Smooth muscle cell (in vitro differentiated cells): ENCODE measurements around the gene CREB3L2. TPM values are rescaled to one million over a fixed set of nuclear protein-coding genes. Genes with fewer than 3 reads are reported as not detected.

Experiments
- DNase-seq: peaks from one replicate; lab custom pipeline; 2025; ENCODE audit not compliant: unreplicated experiment; lab: John Stamatoyannopoulos, UW
- H2AFZ ChIP-seq: fragments of 200-600 bp; sonication (generic); 2 replicates; pipeline ENCODE4 v1.6.0; 2016; ENCODE audit warnings: antibody characterized with exemption, low read depth, mild to moderate bottlenecking
- H3F3A ChIP-seq: fragments of 200-600 bp; sonication (generic); 2 replicates; pipeline ENCODE4 v1.6.0; 2017; ENCODE audit warnings: antibody characterized with exemption, low read depth
- H3K27ac ChIP-seq: fragments of 200-600 bp; sonication (generic); 2 replicates; pipeline ENCODE4 v1.5.1; 2016; ENCODE audit warnings: low read depth, mild to moderate bottlenecking
- H3K27me3 ChIP-seq: fragments of 200-600 bp; sonication (generic); 2 replicates; pipeline ENCODE4 v1.6.1; 2016; ENCODE audit warnings: low read depth, mild to moderate bottlenecking
- H3K36me3 ChIP-seq: fragments of 200-600 bp; sonication (generic); 2 replicates; pipeline ENCODE4 v1.5.1; 2016; ENCODE audit warnings: low read depth
- H3K4me1 ChIP-seq: fragments of 200-600 bp; sonication (generic); 2 replicates; pipeline ENCODE4 v1.5.1; 2016; ENCODE audit warnings: low read depth
- H3K4me2 ChIP-seq: fragments of 200-600 bp; sonication (generic); 2 replicates; pipeline ENCODE4 v1.6.0; 2016; ENCODE audit warnings: mild to moderate bottlenecking
- H3K4me3 ChIP-seq: fragments of 200-600 bp; sonication (generic); 2 replicates; pipeline ENCODE4 v1.5.1; 2016; ENCODE audit warnings: mild to moderate bottlenecking
- H3K79me2 ChIP-seq: fragments of 200-600 bp; sonication (generic); 2 replicates; pipeline ENCODE4 v1.6.0; 2016; ENCODE audit warnings: low read depth, mild to moderate bottlenecking
- H3K9ac ChIP-seq: fragments of 200-600 bp; sonication (generic); 2 replicates; pipeline ENCODE4 v1.6.0; 2016; ENCODE audit warnings: low read depth
- H3K9me3 ChIP-seq: fragments of 200-600 bp; sonication (generic); replicated peaks from 2 replicates; pipeline ENCODE4 v1.5.1; 2016; ENCODE audit warnings: low read depth
- H4K20me1 ChIP-seq: fragments of 200-600 bp; sonication (generic); 2 replicates; pipeline ENCODE4 v1.6.0; 2016; ENCODE audit warnings: low read depth
- WGBS: methylation state at CpG from one replicate; pipeline ENCODE4 v1.1.7; 2016; ENCODE audit warnings: low lambda C conversion rate; 5-methylcytosine and 5-hydroxymethylcytosine counted together
- polyA plus RNA-seq: library from polyadenylated mRNA; unstranded; fragments of >200 nt; fragmentation: Nextera tagmentation; extraction: Ambion mirVana; gene quantifications from 2 replicates; pipeline ENCODE4 v1.2.1, GENCODE V29; 2016
- total RNA-seq: library from RNA; depleted of rRNA; stranded (reverse); fragments of >200 nt; gene quantifications from 2 replicates; pipeline ENCODE4 v1.2.3, GENCODE V29; 2014
- TF ChIP-seq, protein P1 (sequence below): fragments of 200-600 bp; sonication (generic); IDR thresholded peaks from 2 replicates; pipeline ENCODE4 v1.5.1; 2017; ENCODE audit warnings: borderline replicate concordance, mild to moderate bottlenecking, antibody characterized with exemption; ENCODE audit not compliant: insufficient read depth, poor library complexity, severe bottlenecking

CREB3L2 gene
- total and polyA plus RNA-seq, 2 experiments from 2014 or later: 27.4 to 69.1 TPM

DNA sequence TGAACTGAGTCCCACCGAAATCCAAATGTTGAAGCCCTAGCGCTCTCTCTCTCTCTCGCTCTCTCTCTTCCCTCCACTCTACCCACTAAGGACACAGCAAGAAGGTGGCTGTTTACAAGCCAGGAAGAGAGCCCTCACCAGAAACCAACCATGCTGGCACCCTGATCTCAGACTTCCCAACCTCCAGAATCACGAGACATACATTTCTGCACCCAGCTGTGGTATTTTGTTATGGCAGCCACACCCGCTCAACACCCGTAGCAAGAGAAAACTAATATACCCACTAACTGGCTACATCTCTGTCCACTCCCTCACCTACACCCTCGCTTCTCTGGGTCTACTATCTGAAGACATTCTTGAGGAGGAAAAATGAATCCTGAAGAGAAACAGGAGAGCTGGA lies 54.8 kb downstream of the CREB3L2 start:
- Histone ChIP-seq H3K9me3 (no peaks in the 10 kb centered on the region), H3K27me3 (no peaks in the 10 kb centered on the region), H3K4me2 (no peak overlapping the region), H2AFZ (no peak overlapping the region), H3K79me2 (peaks cover 80% of the 10 kb centered on the region), H3K27ac (no peak overlapping the region), H3K4me3 (no peak overlapping the region), H3K36me3 (no peaks in the 10 kb centered on the region), H3K4me1 (peaks cover 27% of the 10 kb centered on the region), H3K9ac (no peak overlapping the region), H3F3A (peaks cover 13% of the 10 kb centered on the region), H4K20me1 (peaks cover 71% of the 10 kb centered on the region)
- 88% methylated on average over 7 of the region's 7 CpGs for WGBS
- TF ChIP-seq, protein P1, sequence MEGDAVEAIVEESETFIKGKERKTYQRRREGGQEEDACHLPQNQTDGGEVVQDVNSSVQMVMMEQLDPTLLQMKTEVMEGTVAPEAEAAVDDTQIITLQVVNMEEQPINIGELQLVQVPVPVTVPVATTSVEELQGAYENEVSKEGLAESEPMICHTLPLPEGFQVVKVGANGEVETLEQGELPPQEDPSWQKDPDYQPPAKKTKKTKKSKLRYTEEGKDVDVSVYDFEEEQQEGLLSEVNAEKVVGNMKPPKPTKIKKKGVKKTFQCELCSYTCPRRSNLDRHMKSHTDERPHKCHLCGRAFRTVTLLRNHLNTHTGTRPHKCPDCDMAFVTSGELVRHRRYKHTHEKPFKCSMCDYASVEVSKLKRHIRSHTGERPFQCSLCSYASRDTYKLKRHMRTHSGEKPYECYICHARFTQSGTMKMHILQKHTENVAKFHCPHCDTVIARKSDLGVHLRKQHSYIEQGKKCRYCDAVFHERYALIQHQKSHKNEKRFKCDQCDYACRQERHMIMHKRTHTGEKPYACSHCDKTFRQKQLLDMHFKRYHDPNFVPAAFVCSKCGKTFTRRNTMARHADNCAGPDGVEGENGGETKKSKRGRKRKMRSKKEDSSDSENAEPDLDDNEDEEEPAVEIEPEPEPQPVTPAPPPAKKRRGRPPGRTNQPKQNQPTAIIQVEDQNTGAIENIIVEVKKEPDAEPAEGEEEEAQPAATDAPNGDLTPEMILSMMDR: no peak
- DNase-seq: no peak

DNA sequence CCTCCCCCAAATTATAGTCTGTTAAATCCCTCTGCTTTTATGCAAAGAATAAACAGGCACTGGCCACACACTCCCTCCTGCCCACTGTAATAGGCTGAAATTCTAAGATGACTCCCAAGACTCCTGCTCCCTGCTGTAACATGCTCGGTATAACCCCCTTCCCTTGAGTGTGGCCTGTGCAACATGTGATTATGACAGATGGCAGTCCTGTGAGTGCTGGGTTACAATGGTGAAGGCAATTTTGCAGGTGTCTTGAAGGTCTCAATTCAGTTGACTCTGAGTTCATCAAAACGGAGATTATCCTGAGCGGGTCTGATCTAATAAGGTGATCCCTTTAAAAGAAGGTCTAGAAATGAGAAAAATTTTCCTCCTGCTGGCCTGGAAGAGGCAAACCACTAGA lies 55.9 kb downstream of the CREB3L2 start:
- Histone ChIP-seq H3K9ac (no peak overlapping the region), H3F3A (peaks cover 18% of the 10 kb centered on the region), H3K4me2 (no peak overlapping the region), H3K27me3 (no peaks in the 10 kb centered on the region), H4K20me1 (peaks cover 72% of the 10 kb centered on the region), H3K4me3 (no peak overlapping the region), H3K27ac (peak overlapping the region; percentile 95), H3K79me2 (peaks cover 80% of the 10 kb centered on the region), H3K9me3 (no peaks in the 10 kb centered on the region), H3K4me1 (peaks cover 27% of the 10 kb centered on the region), H3K36me3 (no peaks in the 10 kb centered on the region), H2AFZ (no peak overlapping the region)
- 89% methylated on average over 3 of the region's 3 CpGs for WGBS
- DNase-seq: no peak
- TF ChIP-seq, protein P1: no peak

DNA sequence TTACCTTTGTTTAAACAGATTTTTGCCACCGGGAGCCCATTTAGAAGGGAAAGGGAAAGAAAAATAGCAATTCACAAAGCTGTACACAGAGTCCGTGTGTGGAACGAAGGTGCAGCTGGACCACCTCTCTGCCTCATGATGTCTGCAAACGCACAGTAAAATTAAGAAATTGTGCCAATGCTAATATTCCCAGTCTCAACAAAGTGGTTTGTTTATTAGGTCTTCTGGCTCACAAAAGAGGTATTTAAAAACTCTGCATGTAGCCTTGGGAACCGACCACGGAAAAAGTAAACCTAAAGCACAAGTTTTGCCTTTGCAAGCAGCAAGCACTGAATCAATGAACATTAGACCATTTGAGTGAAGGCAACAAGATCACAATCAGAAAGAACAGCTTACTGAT lies 57.7 kb downstream of the CREB3L2 start:
- TF ChIP-seq, protein P1: no peak
- WGBS: 41% methylated on average over 6 of the region's 6 CpGs

DNA sequence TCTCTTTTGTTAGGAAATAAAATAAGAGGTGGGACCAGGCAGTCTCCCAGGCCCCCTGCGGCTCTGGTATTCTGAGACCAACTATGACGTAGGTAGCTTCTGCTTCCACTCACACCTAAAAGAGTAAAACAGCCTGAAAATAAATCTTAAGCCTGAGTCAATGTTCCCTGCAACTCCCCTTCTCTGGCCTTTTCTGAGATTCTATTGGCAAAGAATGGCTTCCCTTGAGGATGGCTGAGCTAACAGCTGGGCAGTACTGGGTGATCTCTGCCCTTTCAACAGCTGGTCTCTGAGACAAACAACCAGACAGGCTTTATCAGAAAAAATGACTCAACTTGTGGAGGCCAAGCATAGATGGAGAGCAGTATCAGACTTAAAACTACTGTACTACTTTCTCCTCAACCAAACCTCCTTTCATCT lies 58.7 kb downstream of the CREB3L2 start:
- peaks cover 18% of the 10 kb centered on the region for H3F3A ChIP-seq
- TF ChIP-seq, protein P1: no peak
- 61% methylated on average over 2 of the region's 2 CpGs for WGBS
- no peak overlapping the region for H2AFZ ChIP-seq
- peak overlapping the region; percentile 38 for H3K4me2 ChIP-seq
- H3K27me3 ChIP-seq: no peaks in the 10 kb centered on the region
- H3K9ac ChIP-seq: peak overlapping the region; percentile 73
- H3K4me3 ChIP-seq: no peak overlapping the region
- H3K4me1 ChIP-seq: peaks cover 27% of the 10 kb centered on the region
- peak overlapping the region; percentile 95 for H3K27ac ChIP-seq
- no peaks in the 10 kb centered on the region for H3K9me3 ChIP-seq
- no peak for DNase-seq
- no peaks in the 10 kb centered on the region for H3K36me3 ChIP-seq
- H3K79me2 ChIP-seq: peaks cover 80% of the 10 kb centered on the region
- H4K20me1 ChIP-seq: peaks cover 71% of the 10 kb centered on the region

More for the DNA sequence above, 57.7 kb downstream of the CREB3L2 start:
- Histone ChIP-seq H3K79me2 (peaks cover 80% of the 10 kb centered on the region), H3K4me3 (no peak overlapping the region), H3K9me3 (no peaks in the 10 kb centered on the region), H4K20me1 (peaks cover 74% of the 10 kb centered on the region), H2AFZ (no peak overlapping the region), H3K27me3 (no peaks in the 10 kb centered on the region), H3K9ac (peak overlapping the region; percentile 73), H3K4me2 (peak overlapping the region; percentile 38), H3K27ac (peak overlapping the region; percentile 95), H3K4me1 (peaks cover 27% of the 10 kb centered on the region), H3K36me3 (no peaks in the 10 kb centered on the region), H3F3A (peaks cover 18% of the 10 kb centered on the region)
- DNase-seq: no peak
